ENCODE results near the gene GNB1. TPM values are rescaled to one million over a fixed set of nuclear protein-coding genes. Genes with fewer than 3 reads are reported as not detected.

GNB1 gene
- total and polyA plus RNA-seq, 4 experiments from 2014 or later: 70.9 to 276 (median 197) TPM

DNA sequence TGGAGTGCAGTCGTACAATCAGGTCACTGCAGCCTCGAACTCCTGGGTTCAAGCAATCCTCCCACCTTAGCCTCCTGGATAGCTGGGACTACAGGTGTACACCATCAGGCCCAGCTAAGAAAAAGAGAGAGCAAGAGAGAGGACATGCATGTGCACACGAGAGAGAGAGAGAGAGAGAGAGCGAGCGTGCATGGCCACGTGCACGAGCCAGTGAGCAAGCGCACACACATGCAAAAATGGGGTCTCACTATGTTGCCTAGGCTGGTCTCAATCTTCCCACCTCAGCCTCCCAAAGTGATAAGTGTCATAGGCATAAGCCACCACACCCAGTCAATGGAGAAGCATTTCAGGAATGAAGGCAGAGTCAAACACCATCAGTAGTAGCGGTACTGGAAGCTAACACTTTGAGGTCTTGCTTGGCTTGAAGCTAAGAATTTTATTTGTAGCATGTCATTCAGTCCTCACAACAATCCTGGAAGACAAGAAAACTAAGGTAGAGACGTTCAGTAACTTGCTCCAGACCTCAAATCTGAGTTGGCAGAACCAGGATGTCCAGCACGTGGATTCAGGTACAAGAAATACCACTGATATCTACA lies 14.5 kb downstream of the GNB1 start:
- peak overlapping the region; percentile 58 to 87 (median 79) for H3K27ac Mint-ChIP-seq
- intact Hi-C loops (cut with micrococcal nuclease): no loop called here
- peak overlapping the region in 6 of 8 donors; percentile 26 to 80 (median 62) for H3K4me3 Mint-ChIP-seq
- Histone ChIP-seq H3K9me3 (ENCODE audit: control insufficient read depth in 1 of 2, low read length in 2 of 2) (no peaks in the 10 kb centered on the region), H3K4me3 (ENCODE audit: low read length in 2 of 2) (no peak overlapping the region), H3K36me3 (ENCODE audit: insufficient read depth, low read length) (peaks cover 28% of the 10 kb centered on the region), H3K4me1 (ENCODE audit: insufficient read depth, low read length) (peaks cover 88% of the 10 kb centered on the region), H3K27me3 (ENCODE audit: insufficient read depth, low read length) (no peaks in the 10 kb centered on the region), H3K27ac (ENCODE audit: low read depth, low read length) (peak overlapping the region; percentile 30)
- H3K4me1 Mint-ChIP-seq: peaks cover 64 to 92% (median 80%) of the 10 kb centered on the region in 4 donors
- H3K9me3 Mint-ChIP-seq: peaks cover 0 to 1% (median 0%) of the 10 kb centered on the region in 8 donors
- no peaks in the 10 kb centered on the region for H3K27me3 Mint-ChIP-seq
- ChIA-PET CTCF (ENCODE audit: partially characterized antibody) (no interaction called here), POLR2A (ENCODE audit: partially characterized antibody) (interaction anchor here (0.6 to 1.1 kb wide), 2 partner anchors 9 to 33 kb away, joined by 4 to 5 read pairs; no protein-coding TSS in a partner anchor)
- DNase-seq: no peak
- H3K36me3 Mint-ChIP-seq: peaks cover 34 to 60% of the 10 kb centered on the region in 2 donors

DNA sequence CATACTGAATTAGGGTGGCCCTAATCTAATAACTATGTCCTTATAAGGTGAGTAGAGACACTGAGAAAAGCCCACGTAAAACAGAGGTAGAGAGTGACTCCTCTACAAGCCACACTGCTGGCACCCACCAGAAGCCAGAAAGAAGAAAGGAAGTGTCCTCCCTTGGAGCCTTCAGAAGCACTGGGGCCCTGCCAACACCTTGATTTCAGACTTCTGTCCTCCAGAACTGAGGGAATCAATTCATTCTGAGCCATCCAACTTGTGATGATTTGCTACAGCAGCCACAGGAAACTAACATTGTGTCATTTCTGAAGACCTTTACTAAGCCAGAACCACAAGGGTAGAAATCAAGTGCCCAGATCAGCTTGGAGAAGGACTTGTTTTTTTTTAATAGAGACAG lies 15.0 kb downstream of the GNB1 start:
- Histone ChIP-seq H3K4me3 (ENCODE audit: low read length in 2 of 2) (no peak overlapping the region), H3K27me3 (ENCODE audit: insufficient read depth, low read length) (no peaks in the 10 kb centered on the region), H3K27ac (ENCODE audit: low read depth, low read length) (peak overlapping the region; percentile 30), H3K9me3 (ENCODE audit: control insufficient read depth in 1 of 2, low read length in 2 of 2) (no peaks in the 10 kb centered on the region), H3K4me1 (ENCODE audit: insufficient read depth, low read length) (peaks cover 87% of the 10 kb centered on the region), H3K36me3 (ENCODE audit: insufficient read depth, low read length) (peaks cover 28% of the 10 kb centered on the region)
- H3K9me3 Mint-ChIP-seq: peaks cover 0 to 1% (median 0%) of the 10 kb centered on the region in 8 donors
- ChIA-PET POLR2A (ENCODE audit: partially characterized antibody) (interaction anchor here (0.6 to 1.1 kb wide), 3 partner anchors 9 to 33 kb away, joined by 4 to 5 read pairs (median 4); no protein-coding TSS in a partner anchor), CTCF (ENCODE audit: partially characterized antibody) (no interaction called here)
- intact Hi-C loops (cut with micrococcal nuclease): no loop called here
- H3K4me3 Mint-ChIP-seq: peak overlapping the region in 6 of 8 donors; percentile 25 to 80 (median 62)
- peak overlapping the region in 6 of 7 donors; percentile 67 to 87 (median 80) for H3K27ac Mint-ChIP-seq
- no peaks in the 10 kb centered on the region for H3K27me3 Mint-ChIP-seq
- H3K4me1 Mint-ChIP-seq: peaks cover 62 to 92% (median 81%) of the 10 kb centered on the region in 4 donors
- DNase-seq: no peak
- peaks cover 34 to 58% of the 10 kb centered on the region in 2 donors for H3K36me3 Mint-ChIP-seq

DNA sequence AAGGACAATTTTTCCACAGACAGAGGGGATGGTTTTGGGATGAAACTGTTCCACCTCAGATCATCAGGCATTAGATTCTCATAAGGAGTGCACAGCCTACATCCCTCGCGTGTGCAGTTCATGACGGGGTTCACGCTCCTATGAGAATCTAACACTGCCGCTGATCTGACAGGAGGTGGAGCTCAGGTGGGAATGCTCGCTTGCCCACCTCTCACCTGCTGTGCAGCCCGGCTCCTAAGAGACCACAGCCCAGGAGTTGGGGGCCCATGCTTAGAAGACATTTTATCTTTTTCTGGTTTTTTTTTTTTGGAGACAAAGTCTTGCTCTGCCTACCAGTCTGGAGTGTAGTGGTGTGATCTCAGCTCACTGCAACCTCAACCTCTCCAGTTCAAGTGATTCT lies 16.0 kb downstream of the GNB1 start:
- no peaks in the 10 kb centered on the region for H3K27me3 Mint-ChIP-seq
- intact Hi-C loops (cut with micrococcal nuclease): no loop called here
- POLR2A ChIA-PET (ENCODE audit: partially characterized antibody): interaction anchor here (1.1 kb wide), 1 partner anchor 21 kb away, joined by 4 read pairs; no protein-coding TSS in a partner anchor

DNA sequence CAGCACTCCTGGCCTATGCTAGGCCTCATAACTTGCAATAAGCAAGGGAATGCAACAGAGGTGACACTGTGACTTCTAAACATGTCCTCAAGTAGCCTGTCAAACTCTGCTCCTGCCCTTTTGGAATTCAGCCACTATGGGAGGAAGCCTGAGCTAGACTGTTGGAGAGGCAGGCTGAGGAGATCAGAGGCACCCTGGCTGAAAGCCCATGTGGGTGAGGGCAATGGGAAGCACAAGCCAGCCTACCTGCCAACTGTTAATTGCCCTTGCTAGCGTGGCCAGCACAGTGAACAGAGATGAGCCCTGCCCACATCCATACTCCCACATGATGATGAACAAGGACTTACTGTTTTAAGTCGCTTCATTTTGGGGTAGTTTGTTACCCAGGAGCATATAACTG lies 17.7 kb downstream of the GNB1 start:
- CTCF ChIA-PET (ENCODE audit: partially characterized antibody): no interaction called here
- Mint-ChIP-seq H3K36me3 (peaks cover 30 to 51% of the 10 kb centered on the region in 2 donors), H3K4me1 (peaks cover 63 to 86% (median 76%) of the 10 kb centered on the region in 4 donors), H3K9me3 (peaks cover 0 to 1% (median 0%) of the 10 kb centered on the region in 8 donors), H3K27ac (peak overlapping the region in 5 of 7 donors; percentile 22 to 88 (median 74)), H3K4me3 (peak overlapping the region in 4 of 8 donors; percentile 26 to 71 (median 66)), H3K27me3 (no peaks in the 10 kb centered on the region)
- no peak for DNase-seq
- Histone ChIP-seq H3K4me3 (ENCODE audit: low read length in 2 of 2) (no peak overlapping the region), H3K36me3 (ENCODE audit: insufficient read depth, low read length) (peaks cover 22% of the 10 kb centered on the region), H3K27me3 (ENCODE audit: insufficient read depth, low read length) (no peaks in the 10 kb centered on the region), H3K9me3 (ENCODE audit: control insufficient read depth in 1 of 2, low read length in 2 of 2) (no peaks in the 10 kb centered on the region), H3K27ac (ENCODE audit: low read depth, low read length) (no peak overlapping the region), H3K4me1 (ENCODE audit: insufficient read depth, low read length) (peaks cover 79% of the 10 kb centered on the region)
- intact Hi-C loops (cut with micrococcal nuclease): no loop called here
- POLR2A ChIA-PET (ENCODE audit: partially characterized antibody): no interaction called here

More for the DNA sequence above, 16.0 kb downstream of the GNB1 start:
- H3K4me1 Mint-ChIP-seq: peaks cover 65 to 93% (median 84%) of the 10 kb centered on the region in 4 donors
- no peak for DNase-seq
- CTCF ChIA-PET (ENCODE audit: partially characterized antibody): interaction anchor here (0.7 kb wide), 1 partner anchor 436 kb away, joined by 4 read pairs; no protein-coding TSS in a partner anchor
- peaks cover 34 to 58% of the 10 kb centered on the region in 2 donors for H3K36me3 Mint-ChIP-seq
- Histone ChIP-seq H3K27me3 (ENCODE audit: insufficient read depth, low read length) (no peaks in the 10 kb centered on the region), H3K27ac (ENCODE audit: low read depth, low read length) (no peak overlapping the region), H3K4me3 (ENCODE audit: low read length in 2 of 2) (no peak overlapping the region), H3K9me3 (ENCODE audit: control insufficient read depth in 1 of 2, low read length in 2 of 2) (no peaks in the 10 kb centered on the region), H3K36me3 (ENCODE audit: insufficient read depth, low read length) (peaks cover 28% of the 10 kb centered on the region), H3K4me1 (ENCODE audit: insufficient read depth, low read length) (peaks cover 88% of the 10 kb centered on the region)
- peaks cover 0 to 1% (median 0%) of the 10 kb centered on the region in 8 donors for H3K9me3 Mint-ChIP-seq
- H3K27ac Mint-ChIP-seq: peak overlapping the region in 3 of 7 donors; percentile 29 to 86 (median 48)
- H3K4me3 Mint-ChIP-seq: peak overlapping the region in 1 of 8 donors; percentile 44

DNA sequence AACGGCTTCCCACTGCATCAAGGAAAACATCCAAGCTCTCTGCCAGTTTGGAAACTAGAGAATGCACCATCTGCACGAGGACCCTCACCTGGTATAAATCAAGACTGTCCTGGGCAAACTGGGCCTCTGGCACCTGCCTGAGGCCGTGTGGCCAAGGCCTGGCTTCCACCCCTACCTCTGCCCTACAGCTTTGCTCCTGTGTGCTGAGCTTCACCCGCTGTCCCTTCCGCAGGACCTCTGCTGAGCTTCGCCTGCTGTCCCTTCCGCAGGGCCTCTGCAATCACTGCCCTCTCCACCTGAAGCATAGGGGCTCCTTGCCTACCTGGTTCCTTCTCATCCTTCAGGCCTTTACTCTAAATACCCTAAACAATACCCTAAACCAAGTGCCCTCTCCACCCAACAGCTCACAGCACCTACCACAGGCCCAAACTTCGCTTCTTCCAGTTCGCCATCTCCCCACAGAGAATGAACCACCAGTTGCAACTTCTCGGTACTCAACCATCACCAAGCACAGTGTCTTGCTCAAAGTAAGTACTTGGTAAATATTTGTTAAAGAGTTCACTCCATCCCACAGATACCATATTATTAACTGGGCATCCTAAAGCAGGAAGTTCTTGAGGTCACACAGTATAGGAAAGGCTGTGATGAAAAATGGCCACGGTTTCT lies 18.4 kb downstream of the GNB1 start:
- Mint-ChIP-seq H3K27ac (peak overlapping the region; percentile 22 to 88 (median 78)), H3K27me3 (no peaks in the 10 kb centered on the region), H3K4me3 (peak overlapping the region in 7 of 8 donors; percentile 25 to 71 (median 62)), H3K9me3 (peaks cover 0 to under 1% (median 0%) of the 10 kb centered on the region in 8 donors), H3K36me3 (peaks cover 25 to 44% of the 10 kb centered on the region in 2 donors), H3K4me1 (peaks cover 58 to 86% (median 73%) of the 10 kb centered on the region in 4 donors)
- ChIA-PET CTCF (ENCODE audit: partially characterized antibody) (interaction anchor here (0.8 kb wide), 1 partner anchor 11 kb away, joined by 3 read pairs; no protein-coding TSS in a partner anchor), POLR2A (ENCODE audit: partially characterized antibody) (interaction anchor here (1.4 kb wide), 1 partner anchor 11 kb away, joined by 4 read pairs; no protein-coding TSS in a partner anchor)
- no peak for DNase-seq
- Histone ChIP-seq H3K36me3 (ENCODE audit: insufficient read depth, low read length) (peaks cover 22% of the 10 kb centered on the region), H3K4me3 (ENCODE audit: low read length in 2 of 2) (no peak overlapping the region), H3K4me1 (ENCODE audit: insufficient read depth, low read length) (peaks cover 76% of the 10 kb centered on the region), H3K9me3 (ENCODE audit: control insufficient read depth in 1 of 2, low read length in 2 of 2) (no peaks in the 10 kb centered on the region), H3K27ac (ENCODE audit: low read depth, low read length) (peak overlapping the region; percentile 12), H3K27me3 (ENCODE audit: insufficient read depth, low read length) (no peaks in the 10 kb centered on the region)
- intact Hi-C loops (cut with micrococcal nuclease): no loop called here

DNA sequence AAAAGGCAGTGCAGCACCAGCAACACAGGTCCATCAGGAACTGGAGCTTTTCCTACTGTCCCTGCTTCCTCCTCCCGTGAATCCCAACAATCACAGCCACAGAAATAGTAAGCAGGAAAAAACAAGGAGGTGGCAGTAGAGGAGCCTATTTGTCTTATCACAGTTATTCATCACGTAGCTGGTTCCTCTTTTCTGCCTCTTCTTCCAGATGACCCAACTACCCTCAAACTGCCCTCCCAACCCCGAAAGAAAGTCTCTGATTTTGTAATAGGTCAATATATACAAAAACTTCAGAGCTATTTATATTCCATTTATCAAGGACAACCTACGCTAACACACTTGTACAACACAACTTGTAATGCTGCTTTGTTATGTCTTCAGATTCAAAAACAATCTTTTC lies 21.4 kb downstream of the GNB1 start:
- Histone ChIP-seq H3K27ac (ENCODE audit: low read depth, low read length) (no peak overlapping the region), H3K9me3 (ENCODE audit: control insufficient read depth in 1 of 2, low read length in 2 of 2) (no peaks in the 10 kb centered on the region), H3K4me3 (ENCODE audit: low read length in 2 of 2) (no peak overlapping the region), H3K4me1 (ENCODE audit: insufficient read depth, low read length) (peaks cover 78% of the 10 kb centered on the region), H3K27me3 (ENCODE audit: insufficient read depth, low read length) (no peaks in the 10 kb centered on the region), H3K36me3 (ENCODE audit: insufficient read depth, low read length) (peaks cover 14% of the 10 kb centered on the region)
- H3K36me3 Mint-ChIP-seq: peaks cover 12 to 28% of the 10 kb centered on the region in 2 donors
- H3K27ac Mint-ChIP-seq: peak overlapping the region; percentile 26 to 81 (median 73)
- peaks cover 0 to 3% (median 0%) of the 10 kb centered on the region in 8 donors for H3K9me3 Mint-ChIP-seq
- POLR2A ChIA-PET (ENCODE audit: partially characterized antibody): interaction anchor here (1.2 to 1.8 kb wide), 2 partner anchors 9 to 12 kb away, joined by 6 to 7 read pairs; no protein-coding TSS in a partner anchor
- intact Hi-C loops (cut with micrococcal nuclease): no loop called here
- DNase-seq: no peak
- CTCF ChIA-PET (ENCODE audit: partially characterized antibody): no interaction called here
- peaks cover 53 to 82% (median 67%) of the 10 kb centered on the region in 4 donors for H3K4me1 Mint-ChIP-seq
- peak overlapping the region in 4 of 8 donors; percentile 33 to 60 (median 45) for H3K4me3 Mint-ChIP-seq
- H3K27me3 Mint-ChIP-seq: no peaks in the 10 kb centered on the region

DNA sequence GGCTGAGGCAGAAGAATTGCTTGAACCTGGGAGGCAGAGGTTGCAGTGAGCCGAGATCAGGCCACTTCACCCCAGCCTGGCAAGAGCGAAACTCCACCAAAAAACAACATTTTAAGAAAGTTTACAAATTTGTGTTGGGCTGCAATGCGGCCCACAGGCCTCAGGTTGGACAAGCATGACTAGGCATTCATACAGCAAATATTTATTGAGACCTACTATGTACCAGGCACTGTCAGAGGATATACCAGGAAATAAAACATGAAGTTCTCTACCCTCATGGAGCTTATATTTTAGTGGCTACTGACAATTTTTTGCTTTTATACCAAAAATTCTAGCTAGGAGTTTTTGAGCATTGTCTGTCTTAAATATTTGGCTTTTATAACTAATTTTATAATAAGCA lies 23.7 kb downstream of the GNB1 start:
- H3K27me3 Mint-ChIP-seq: no peaks in the 10 kb centered on the region
- ChIA-PET CTCF (ENCODE audit: partially characterized antibody) (interaction anchor here (1.7 kb wide), 1 partner anchor 21 kb away, joined by 4 read pairs; no protein-coding TSS in a partner anchor), POLR2A (ENCODE audit: partially characterized antibody) (no interaction called here)
- no peak overlapping the region for H3K27ac ChIP-seq (ENCODE audit: low read depth, low read length)
- no peak for DNase-seq
- peaks cover 4 to 15% of the 10 kb centered on the region in 2 donors for H3K36me3 Mint-ChIP-seq
- no peaks in the 10 kb centered on the region for H3K27me3 ChIP-seq (ENCODE audit: insufficient read depth, low read length)
- H3K36me3 ChIP-seq (ENCODE audit: insufficient read depth, low read length): peaks cover under 1% of the 10 kb centered on the region
- peaks cover 0 to 3% (median 0%) of the 10 kb centered on the region in 8 donors for H3K9me3 Mint-ChIP-seq
- H3K4me3 Mint-ChIP-seq: peak overlapping the region in 1 of 8 donors; percentile 6
- H3K4me1 Mint-ChIP-seq: peaks cover 52 to 81% (median 64%) of the 10 kb centered on the region in 4 donors
- H3K27ac Mint-ChIP-seq: peak overlapping the region in 3 of 7 donors; percentile 47 to 68 (median 57)
- H3K9me3 ChIP-seq (ENCODE audit: control insufficient read depth in 1 of 2, low read length in 2 of 2): no peaks in the 10 kb centered on the region
- H3K4me3 ChIP-seq (ENCODE audit: low read length in 2 of 2): no peak overlapping the region
- intact Hi-C loops (cut with micrococcal nuclease): no loop called here
- peaks cover 80% of the 10 kb centered on the region for H3K4me1 ChIP-seq (ENCODE audit: insufficient read depth, low read length)

All from CD4-positive, alpha-beta memory T cell (primary cell).